Measurements from ENCODE around the gene PACSIN2.
"Not testable (repeated sequence)": the region's sequence is repeated elsewhere in the genome, so short reads cannot be mapped to it uniquely, and the experiment has no call there.

The PACSIN2 gene

GRCh38 chr22:43014869-43015676, at the start of gene PACSIN2:
PACSIN2 (minus strand) TSS chr22:43015149; CDS start chr22:42912080, 103,069 bp downstream.
- peak; percentile 98 for DNase-seq

GRCh38 chr22:43060183-43060582, 45.2 kb upstream of the PACSIN2 start:
- peak; percentile 40 for DNase-seq

- DNase-seq, result no peak
Measured at GRCh38 chr22:43057641-43058040, 42.7 kb upstream of the PACSIN2 start.

GRCh38 chr22:43053176-43053575, 38.2 kb upstream of the PACSIN2 start:
- no peak for DNase-seq

GRCh38 chr22:43050995-43051394, 36.0 kb upstream of the PACSIN2 start:
- no peak for DNase-seq

- DNase-seq, result no peak
Measured at GRCh38 chr22:43047605-43048004, 32.7 kb upstream of the PACSIN2 start.

- DNase-seq, result no peak
Measured at GRCh38 chr22:43044290-43044712, 29.4 kb upstream of the PACSIN2 start.

GRCh38 chr22:43042101-43042780, 27.3 kb upstream of the PACSIN2 start:
- peak; percentile 91 for DNase-seq

- peak; percentile 71 for DNase-seq
Measured at GRCh38 chr22:43039800-43040199, 24.9 kb upstream of the PACSIN2 start.

- no peak for DNase-seq
Measured at GRCh38 chr22:43038325-43038724, 23.4 kb upstream of the PACSIN2 start.

GRCh38 chr22:43036282-43036829, 21.4 kb upstream of the PACSIN2 start:
- no peak for DNase-seq

GRCh38 chr22:43035250-43035649, 20.3 kb upstream of the PACSIN2 start:
- no peak for DNase-seq

- DNase-seq, result no peak
Measured at GRCh38 chr22:43031617-43032016, 16.7 kb upstream of the PACSIN2 start.

- DNase-seq, result no peak
Measured at GRCh38 chr22:43018615-43019014, 3.7 kb upstream of the PACSIN2 start.

- no peak for DNase-seq
Measured at GRCh38 chr22:43017525-43018460, 2.8 kb upstream of the PACSIN2 start.

- not testable (repeated sequence) for DNase-seq
Measured at GRCh38 chr22:43016150-43016549, 1.2 kb upstream of the PACSIN2 start.

GRCh38 chr22:43015677-43016042, 711 bp upstream of the PACSIN2 start:
- DNase-seq, result no peak

- peak; percentile 43 for DNase-seq
Measured at GRCh38 chr22:43014316-43014868, 557 bp downstream of the PACSIN2 start.

GRCh38 chr22:43013355-43014315, 1.3 kb downstream of the PACSIN2 start:
- DNase-seq, result no peak

- no peak for DNase-seq
Measured at GRCh38 chr22:43012390-43012789, 2.6 kb downstream of the PACSIN2 start.

GRCh38 chr22:43011079-43011478, 3.9 kb downstream of the PACSIN2 start:
- no peak for DNase-seq
